Endodermal cell (in vitro differentiated cells): ENCODE results near the gene MTMR2. TPM values are rescaled to one million over a fixed set of nuclear protein-coding genes. Genes with fewer than 3 reads are reported as not detected.

ENCODE experiments used
- DNase-seq: peaks from one replicate; pipeline ENCODE4 v3.0.0-alpha.2; 2017
- H3K27ac ChIP-seq: 2 replicates; pipeline ENCODE4 v1.5.1; 2013; ENCODE audit warnings: mild to moderate bottlenecking, low read depth, low read length, moderate library complexity
- H3K27me3 ChIP-seq: 2 replicates; pipeline ENCODE4 v1.6.1; 2013; ENCODE audit warnings: mild to moderate bottlenecking, low read length, moderate library complexity; ENCODE audit not compliant: insufficient read depth, control insufficient read depth, poor library complexity, severe bottlenecking
- H3K36me3 ChIP-seq: 2 replicates; pipeline ENCODE4 v1.7.0; 2013; ENCODE audit warnings: mild to moderate bottlenecking, low read length, moderate library complexity; ENCODE audit not compliant: control insufficient read depth, insufficient read depth
- H3K4me1 ChIP-seq: one replicate; pipeline ENCODE4 v1.7.0; 2013; ENCODE audit warnings: low read length; ENCODE audit not compliant: control insufficient read depth, insufficient read depth
- H3K4me3 ChIP-seq: 2 replicates; pipeline ENCODE4 v1.5.1; 2013; ENCODE audit warnings: mild to moderate bottlenecking, low read length, moderate library complexity
- H3K9ac ChIP-seq: 2 replicates; pipeline ENCODE4 v1.6.1; 2013; ENCODE audit warnings: mild to moderate bottlenecking, low read length, moderate library complexity; ENCODE audit not compliant: poor library complexity, severe bottlenecking; ENCODE audit errors: extremely low read depth
- H3K9me3 ChIP-seq: 2 replicates; pipeline ENCODE4 v1.6.1; 2013; ENCODE audit warnings: mild to moderate bottlenecking, low read length, moderate library complexity; ENCODE audit not compliant: control insufficient read depth
- H3K27ac Mint-ChIP-seq: 2 replicates; pipeline ENCODE4 v1.8.0; 2020; ENCODE audit warnings: mixed read lengths
- H3K27me3 Mint-ChIP-seq: 2 replicates; pipeline ENCODE4 v1.8.0; 2021; ENCODE audit warnings: mild to moderate bottlenecking, mixed read lengths; ENCODE audit not compliant: insufficient read depth
- H3K36me3 Mint-ChIP-seq: 2 replicates; pipeline ENCODE4 v1.8.0; 2020; ENCODE audit warnings: low read depth, mixed read lengths
- H3K4me1 Mint-ChIP-seq: 2 replicates; pipeline ENCODE4 v1.8.0; 2020; ENCODE audit warnings: mixed read lengths
- H3K4me3 Mint-ChIP-seq: 2 replicates; pipeline ENCODE4 v1.8.0; 2020; ENCODE audit warnings: mild to moderate bottlenecking, moderate library complexity, mixed read lengths
- H3K9me3 Mint-ChIP-seq: 2 replicates; pipeline ENCODE4 v1.8.0; 2020; ENCODE audit warnings: mild to moderate bottlenecking, mixed read lengths
- CTCF ChIP-seq: fragments of 200-600 bp; sonication (generic); conservative IDR thresholded peaks from 2 replicates; pipeline ENCODE4 v1.5.0; 2021; ENCODE audit warnings: antibody characterized with exemption, mild to moderate bottlenecking
- WGBS, 2 experiments: methylation state at CpG; one replicate each; pipeline versions ENCODE4 v1.1.5 to v1.1.7; 2013; ENCODE audit warnings: missing lambda C conversion rate in 2 of 2, mixed read lengths in 1 of 2; ENCODE audit not compliant: insufficient coverage in 1 of 2, insufficient read length in 1 of 2; 5-methylcytosine and 5-hydroxymethylcytosine counted together
- total RNA-seq, 2 donors: library from RNA; stranded (reverse); fragmentation: NEBNext Ultra II Directional in 1 of 2; extraction: Animal tissue kit (Norgen Biotek cat#: 25700) in 1 of 2; gene quantifications; 2 replicates in 1 of 2; 3 replicates in 1 of 2; pipeline ENCODE4 v1.2.1, GENCODE V29; 2021

The MTMR2 gene
- total RNA-seq, 2 donors from 2014 or later, result 56.9 to 65.8 TPM

- no peaks in the 10 kb centered on the region for H3K27me3 Mint-ChIP-seq
- H3K9me3 ChIP-seq, result no peaks in the 10 kb centered on the region
Observed at GRCh38 chr11:95919514-95919913, 4.4 kb downstream of the MTMR2 start.

GRCh38 chr11:95918720-95919119 lies 5.2 kb downstream of the MTMR2 start:
- Mint-ChIP-seq H3K27me3 (no peaks in the 10 kb centered on the region), H3K27ac (no peak overlapping the region), H3K4me1 (peaks cover 32% of the 10 kb centered on the region), H3K36me3 (no peaks in the 10 kb centered on the region), H3K9me3 (no peaks in the 10 kb centered on the region), H3K4me3 (no peak overlapping the region)
- no peak for TF ChIP-seq CTCF
- H3K27me3 ChIP-seq, result no peaks in the 10 kb centered on the region
- H3K4me3 ChIP-seq, result no peak overlapping the region
- H3K27ac ChIP-seq, result no peak overlapping the region
- no peak overlapping the region for H3K9ac ChIP-seq
- peaks cover 3% of the 10 kb centered on the region for H3K4me1 ChIP-seq
- H3K36me3 ChIP-seq, result no peaks in the 10 kb centered on the region
- no peaks in the 10 kb centered on the region for H3K9me3 ChIP-seq
- no peak for DNase-seq
- 90 to 93% methylated on average over 3 of the region's 3 CpGs for WGBS, 2 experiments

More at GRCh38 chr11:95919514-95919913, 4.4 kb downstream of the MTMR2 start:
- 95% methylated on average over 3 of the region's 3 CpGs; no CpG with 5 or more reads in 1 of the 2 experiments for WGBS, 2 experiments
- no peak for TF ChIP-seq CTCF
- H3K4me3 ChIP-seq, result no peak overlapping the region
- no peak for DNase-seq
- H3K27me3 ChIP-seq, result no peaks in the 10 kb centered on the region
- H3K4me1 ChIP-seq, result peaks cover 3% of the 10 kb centered on the region
- H3K9ac ChIP-seq, result no peak overlapping the region
- H3K36me3 ChIP-seq, result no peaks in the 10 kb centered on the region
- H3K4me3 Mint-ChIP-seq, result no peak overlapping the region
- no peaks in the 10 kb centered on the region for H3K9me3 Mint-ChIP-seq
- H3K4me1 Mint-ChIP-seq, result peaks cover 28% of the 10 kb centered on the region
- H3K27ac ChIP-seq, result no peak overlapping the region
- H3K36me3 Mint-ChIP-seq, result no peaks in the 10 kb centered on the region
- no peak overlapping the region for H3K27ac Mint-ChIP-seq

GRCh38 chr11:95918056-95918455 lies 5.9 kb downstream of the MTMR2 start:
- H3K4me3 ChIP-seq, result no peak overlapping the region
- H3K4me1 ChIP-seq, result peaks cover 3% of the 10 kb centered on the region
- no peaks in the 10 kb centered on the region for H3K27me3 ChIP-seq
- no peaks in the 10 kb centered on the region for H3K9me3 ChIP-seq
- 50 to 59% methylated on average over 1 of the region's 2 CpGs for WGBS, 2 experiments
- no peak overlapping the region for H3K4me3 Mint-ChIP-seq
- no peaks in the 10 kb centered on the region for H3K27me3 Mint-ChIP-seq
- H3K36me3 Mint-ChIP-seq, result no peaks in the 10 kb centered on the region
- no peak overlapping the region for H3K9ac ChIP-seq
- H3K27ac Mint-ChIP-seq, result no peak overlapping the region
- peaks cover 34% of the 10 kb centered on the region for H3K4me1 Mint-ChIP-seq
- TF ChIP-seq CTCF, result no peak
- DNase-seq, result no peak
- no peaks in the 10 kb centered on the region for H3K9me3 Mint-ChIP-seq
- H3K36me3 ChIP-seq, result peaks cover under 1% of the 10 kb centered on the region
- no peak overlapping the region for H3K27ac ChIP-seq
